HEK293 (cell line): ENCODE measurements around the gene SMC3.

Experiments used
- CTCF ChIA-PET: fragments of 350-600 bp; formaldehyde crosslinking; extraction: SDS; loops from one replicate; lab custom pipeline; 2021; ENCODE audit warnings: antibody characterized with exemption; lab: Yijun Ruan, JAX
- POLR2A ChIA-PET: fragments of 300-600 bp; formaldehyde crosslinking; extraction: SDS; loops from one replicate; lab custom pipeline; 2020; ENCODE audit warnings: antibody characterized with exemption, inconsistent platforms; lab: Yijun Ruan, JAX
- H3K27ac ChIP-seq: fragments of 200-500 bp; sonication (Bioruptor generic); 2 replicates; pipeline ENCODE4 v1.5.1; 2014; ENCODE audit warnings: low read depth, low read length, control low read depth, inconsistent platforms; ENCODE audit errors: extremely low read depth
- H3K36me3 ChIP-seq, 2 experiments: fragments of 200-500 bp in 1 of 2; sonication (Bioruptor generic) in 1 of 2; 1 replicate in 1 of 2; 2 replicates in 1 of 2; pipeline ENCODE4 v1.5.1; 2014 to 2017; ENCODE audit warnings: inconsistent platforms in 2 of 2, low read length in 2 of 2; ENCODE audit not compliant: control insufficient read depth in 2 of 2, insufficient read depth in 1 of 2
- H3K4me1 ChIP-seq: fragments of 200-500 bp; sonication (Bioruptor generic); 2 replicates; pipeline ENCODE4 v1.5.1; 2014; ENCODE audit warnings: mild to moderate bottlenecking, low read length, inconsistent platforms; ENCODE audit not compliant: control insufficient read depth, insufficient read depth
- H3K4me3 ChIP-seq: 2 replicates; pipeline ENCODE4 v1.5.1; 2011; ENCODE audit warnings: low read depth, mild to moderate bottlenecking, control low read depth, low read length, moderate library complexity
- H3K9me3 ChIP-seq: fragments of 200-500 bp; sonication (Bioruptor generic); 2 replicates; pipeline ENCODE4 v1.5.1; 2014; ENCODE audit warnings: low read depth, low read length, inconsistent platforms; ENCODE audit not compliant: control insufficient read depth, insufficient read depth
- ZNF624 ChIP-seq: fragments of 450-650 bp; formaldehyde crosslinking; IDR thresholded peaks from 2 replicates; pipeline ENCODE4 v1.5.1; 2017; ENCODE audit warnings: missing biosample characterization, missing genetic modification characterization
- ZNF768 ChIP-seq: fragments of 450-650 bp; formaldehyde crosslinking; IDR thresholded peaks from 2 replicates; pipeline ENCODE4 v1.5.1; 2018; ENCODE audit warnings: missing biosample characterization, mild to moderate bottlenecking, missing genetic modification characterization

The SMC3 gene

GRCh38 chr10:110652475-110653118 is 85.1 kb downstream of the SMC3 start:
- Histone ChIP-seq H3K9me3 (no peaks in the 10 kb centered on the region), H3K27ac (no peak overlapping the region), H3K36me3 (no peaks in the 10 kb centered on the region), H3K4me3 (no peak overlapping the region), H3K4me1 (peaks cover 47% of the 10 kb centered on the region)
- POLR2A ChIA-PET: no interaction called here
- TF ChIP-seq ZNF624 (no peak), ZNF768 (tag by site-specific recombination) (peak; percentile 86)
- CTCF ChIA-PET: interaction anchor here (0.6 to 2.2 kb wide), 4 partner anchors 10 to 56 kb away, joined by 3 to 8 read pairs (median 4); no protein-coding TSS in a partner anchor
